ENCODE measurements around the gene ALDH16A1. TPM values are rescaled to one million over a fixed set of nuclear protein-coding genes. Genes with fewer than 3 reads are reported as not detected.

ALDH16A1 gene
- total and polyA plus RNA-seq, 2 of the 8 experiments (the other 6 are each of a cell fraction or from before 2014, with no cell fraction given) = 30.5 to 34.3 TPM

DNA sequence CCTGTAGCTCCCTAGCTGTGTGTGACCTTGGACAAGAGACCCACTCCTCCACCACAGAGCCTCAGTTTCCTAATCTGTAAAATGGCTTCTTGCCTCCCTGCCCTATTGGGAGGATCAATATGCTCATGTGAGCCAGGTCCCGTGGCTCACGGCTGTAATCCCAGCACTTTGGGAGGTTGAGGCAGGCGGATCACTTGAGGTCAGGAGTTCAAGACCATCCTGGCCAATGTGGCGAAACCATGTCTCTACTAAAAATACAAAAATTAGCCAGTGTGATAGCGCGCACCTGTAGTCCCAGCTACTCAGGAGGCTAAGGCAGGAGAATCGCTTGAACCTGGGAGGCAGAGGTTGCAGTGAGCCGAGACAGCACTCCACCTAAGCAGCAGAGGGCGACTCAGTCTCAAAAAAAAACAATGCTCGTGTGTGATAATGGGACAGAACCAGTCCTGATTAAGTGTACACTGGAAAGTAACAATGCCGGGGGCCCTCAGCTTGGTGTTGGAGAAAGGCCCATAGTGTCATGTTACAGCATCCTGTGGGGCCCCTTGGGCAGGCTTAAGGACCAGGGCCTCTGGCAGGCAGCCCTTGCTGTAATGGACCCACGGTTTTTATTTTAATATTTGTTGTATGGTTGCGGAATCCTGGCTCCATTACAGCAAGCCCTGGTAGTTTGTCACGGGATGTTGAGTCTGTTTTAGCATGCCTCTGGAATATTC is 50.0 kb downstream of the ALDH16A1 start:
- Histone ChIP-seq H3K23ac (ENCODE audit: insufficient read length) (no peak overlapping the region), H4K5ac (ENCODE audit: insufficient read length, low read depth, low read length) (no peak overlapping the region), H3K18ac (ENCODE audit: extremely low read depth, low read length) (no peak overlapping the region), H3K27ac (ENCODE audit: low read depth, low read length) (no peak overlapping the region), H3K14ac (ENCODE audit: insufficient read length) (no peak overlapping the region), H2BK120ac (replicated peaks; ENCODE audit: low read depth, low read length) (no peak overlapping the region), H3K23me2 (ENCODE audit: low read depth, low read length) (peaks cover 8% of the 10 kb centered on the region; the same call in 1 of the 2 replicates), H3K4me2 (ENCODE audit: insufficient read depth in 1 of 2, low read depth in 2 of 2, low read length in 2 of 2) (no peak overlapping the region), H2BK5ac (ENCODE audit: low read depth, low read length) (no peak overlapping the region), H3K36me3 (ENCODE audit: control insufficient read depth in 2 of 4, insufficient read depth in 4 of 4, low read length in 3 of 4) (peaks cover 12 to 22% (median 15%) of the 10 kb centered on the region in 4 experiments), H2AFZ (ENCODE audit: low read length) (no peak overlapping the region), H2AK5ac (ENCODE audit: low read depth, low read length) (no peak overlapping the region), H4K20me1 (replicated peaks in 1 of 2; ENCODE audit: control insufficient read depth in 1 of 2, insufficient read depth in 2 of 2, low read length in 2 of 2) (peaks cover 10 to 13% of the 10 kb centered on the region in 2 experiments), H3K4ac (replicated peaks; ENCODE audit: insufficient read length, low read depth, low read length) (no peak overlapping the region), H2BK12ac (ENCODE audit: low read depth, low read length) (no peak overlapping the region), H3K4me1 (replicated peaks in 1 of 4; ENCODE audit: control insufficient read depth in 3 of 4, insufficient read depth in 4 of 4, low read length in 3 of 4) (peaks cover 0 to 22% (median 17%) of the 10 kb centered on the region in 4 experiments; a peak in 6 of 7 replicates), H2BK20ac (ENCODE audit: low read length) (no peak overlapping the region), H3K27me3 (replicated peaks in 1 of 4; ENCODE audit: control insufficient read depth in 3 of 4, extremely low read depth in 1 of 4, insufficient read depth in 3 of 4, low read length in 3 of 4) (no peaks in the 10 kb centered on the region), H3K79me1 (ENCODE audit: low read depth, low read length) (peaks cover 8% of the 10 kb centered on the region; the same call in 1 of the 2 replicates), H3K9me3 (ENCODE audit: insufficient read depth in 2 of 2, low read depth in 1 of 2, low read length in 1 of 2) (no peaks in the 10 kb centered on the region), H3K56ac (replicated peaks; ENCODE audit: insufficient read length, low read depth, low read length) (no peak overlapping the region), H3K4me3 (ENCODE audit: extremely low read depth in 1 of 4, insufficient read depth in 2 of 4, low read depth in 3 of 4, low read length in 4 of 4) (no peak overlapping the region), H3K79me2 (ENCODE audit: control insufficient read depth in 1 of 2, insufficient read depth in 2 of 2, low read length in 2 of 2) (peaks cover 0 to 4% of the 10 kb centered on the region in 2 experiments; a peak in 1 of 4 replicates), H4K8ac (ENCODE audit: extremely low read depth, insufficient read depth, low read length) (no peak overlapping the region; the same call in 1 of the 2 replicates), H3K9ac (replicated peaks in 1 of 4; ENCODE audit: extremely low read depth in 1 of 4, low read depth in 3 of 4, low read length in 3 of 4) (no peak overlapping the region), H4K91ac (replicated peaks; ENCODE audit: insufficient read length, low read length) (no peak overlapping the region), H2BK15ac (ENCODE audit: low read length) (no peak overlapping the region)
- ChIA-PET CTCF (ENCODE audit: partially characterized antibody) (interaction anchor here (0.6 to 3.4 kb wide), 21 partner anchors 9 to 177 kb away, joined by 3 to 12 read pairs (median 3); partner anchors contain the start of gene PIH1D1), POLR2A (ENCODE audit: partially characterized antibody) (interaction anchor here (0.7 to 2.1 kb wide), 15 partner anchors 9 to 174 kb away, joined by 3 to 11 read pairs (median 4); partner anchors contain the start of genes PRMT1 and RPL13A)
- FAIRE-seq = no peak
- 80% methylated on average over 14 of the region's 14 CpGs; no CpG with 5 or more reads in 1 of the 2 experiments for WGBS, 2 experiments (ENCODE audit: extremely low coverage in 1 of 2, insufficient coverage in 1 of 2, insufficient read length in 1 of 2, insufficient replicate concordance in 2 of 2, low coverage in 1 of 2, low lambda C conversion rate in 2 of 2, missing lambda C conversion rate in 1 of 2)
- DNase-seq (ENCODE audit: low read depth in 1 of 2, low spot score in 2 of 2) = no peak

Data from H1 (cell line).